ENCODE measurements around the gene ZNFX1.

DNA sequence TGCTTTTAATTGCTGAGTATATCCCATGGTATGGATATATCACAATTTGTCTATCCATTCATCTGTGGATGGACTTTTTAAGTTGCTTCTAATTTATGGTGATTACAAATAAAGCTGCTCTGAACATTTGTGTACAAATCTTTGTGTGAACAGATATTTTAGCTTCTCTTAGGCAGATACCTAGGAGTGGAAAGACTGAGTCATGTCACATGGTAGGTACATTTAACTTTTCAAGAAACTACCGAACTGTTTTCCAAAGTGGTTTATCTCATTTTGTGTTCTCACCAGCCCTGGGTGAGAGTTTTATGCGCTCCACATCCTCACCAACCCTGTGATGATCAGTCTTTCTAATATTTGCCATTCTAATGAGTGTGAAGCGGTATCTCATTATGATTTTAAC is 31.0 kb upstream of the ZNFX1 start:
- TF ChIP-seq, protein P1, sequence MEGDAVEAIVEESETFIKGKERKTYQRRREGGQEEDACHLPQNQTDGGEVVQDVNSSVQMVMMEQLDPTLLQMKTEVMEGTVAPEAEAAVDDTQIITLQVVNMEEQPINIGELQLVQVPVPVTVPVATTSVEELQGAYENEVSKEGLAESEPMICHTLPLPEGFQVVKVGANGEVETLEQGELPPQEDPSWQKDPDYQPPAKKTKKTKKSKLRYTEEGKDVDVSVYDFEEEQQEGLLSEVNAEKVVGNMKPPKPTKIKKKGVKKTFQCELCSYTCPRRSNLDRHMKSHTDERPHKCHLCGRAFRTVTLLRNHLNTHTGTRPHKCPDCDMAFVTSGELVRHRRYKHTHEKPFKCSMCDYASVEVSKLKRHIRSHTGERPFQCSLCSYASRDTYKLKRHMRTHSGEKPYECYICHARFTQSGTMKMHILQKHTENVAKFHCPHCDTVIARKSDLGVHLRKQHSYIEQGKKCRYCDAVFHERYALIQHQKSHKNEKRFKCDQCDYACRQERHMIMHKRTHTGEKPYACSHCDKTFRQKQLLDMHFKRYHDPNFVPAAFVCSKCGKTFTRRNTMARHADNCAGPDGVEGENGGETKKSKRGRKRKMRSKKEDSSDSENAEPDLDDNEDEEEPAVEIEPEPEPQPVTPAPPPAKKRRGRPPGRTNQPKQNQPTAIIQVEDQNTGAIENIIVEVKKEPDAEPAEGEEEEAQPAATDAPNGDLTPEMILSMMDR (conservative IDR thresholded peaks at IDR 0.05; ENCODE audit: low read length): no peak
- TF ChIP-seq EZH2phosphoT487 (IDR thresholded peaks at IDR 0.05; ENCODE audit: borderline replicate concordance): no peak

All from Loucy (cell line).